ENCODE data around the gene GDAP1L1.
A peak's percentile ranks its signal among the peaks of the same experiment; 100 is the strongest.

The GDAP1L1 gene

GRCh38 chr20:44247131-44247571, at the start of gene GDAP1L1:
GDAP1L1 (plus strand) TSS chr20:44247308; CDS start chr20:44247335, 27 bp downstream.
- TF ChIP-seq, protein P1, sequence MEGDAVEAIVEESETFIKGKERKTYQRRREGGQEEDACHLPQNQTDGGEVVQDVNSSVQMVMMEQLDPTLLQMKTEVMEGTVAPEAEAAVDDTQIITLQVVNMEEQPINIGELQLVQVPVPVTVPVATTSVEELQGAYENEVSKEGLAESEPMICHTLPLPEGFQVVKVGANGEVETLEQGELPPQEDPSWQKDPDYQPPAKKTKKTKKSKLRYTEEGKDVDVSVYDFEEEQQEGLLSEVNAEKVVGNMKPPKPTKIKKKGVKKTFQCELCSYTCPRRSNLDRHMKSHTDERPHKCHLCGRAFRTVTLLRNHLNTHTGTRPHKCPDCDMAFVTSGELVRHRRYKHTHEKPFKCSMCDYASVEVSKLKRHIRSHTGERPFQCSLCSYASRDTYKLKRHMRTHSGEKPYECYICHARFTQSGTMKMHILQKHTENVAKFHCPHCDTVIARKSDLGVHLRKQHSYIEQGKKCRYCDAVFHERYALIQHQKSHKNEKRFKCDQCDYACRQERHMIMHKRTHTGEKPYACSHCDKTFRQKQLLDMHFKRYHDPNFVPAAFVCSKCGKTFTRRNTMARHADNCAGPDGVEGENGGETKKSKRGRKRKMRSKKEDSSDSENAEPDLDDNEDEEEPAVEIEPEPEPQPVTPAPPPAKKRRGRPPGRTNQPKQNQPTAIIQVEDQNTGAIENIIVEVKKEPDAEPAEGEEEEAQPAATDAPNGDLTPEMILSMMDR (IDR thresholded peaks at IDR 0.05; ENCODE audit: control insufficient read depth, extremely low read depth, insufficient read depth): no peak
- no peak for DNase-seq (ENCODE audit: low read depth)
- H3K4me3 ChIP-seq (ENCODE audit: low read depth, low read length): no peak within 1 kb of the TSS

- no peak for DNase-seq (ENCODE audit: low read depth)
- TF ChIP-seq, protein P1 (IDR thresholded peaks at IDR 0.05; ENCODE audit: control insufficient read depth, extremely low read depth, insufficient read depth): no peak
- H3K4me3 ChIP-seq (ENCODE audit: low read depth, low read length): no peak overlapping the region
These were observed 48.2 kb upstream of the GDAP1L1 start for GRCh38 chr20:44198872-44199271.

GRCh38 chr20:44199877-44200276, 47.2 kb upstream of the GDAP1L1 start:
- TF ChIP-seq, protein P1 (IDR thresholded peaks at IDR 0.05; ENCODE audit: control insufficient read depth, extremely low read depth, insufficient read depth): no peak
- H3K4me3 ChIP-seq (ENCODE audit: low read depth, low read length): no peak overlapping the region
- no peak for DNase-seq (ENCODE audit: low read depth)

DNA sequence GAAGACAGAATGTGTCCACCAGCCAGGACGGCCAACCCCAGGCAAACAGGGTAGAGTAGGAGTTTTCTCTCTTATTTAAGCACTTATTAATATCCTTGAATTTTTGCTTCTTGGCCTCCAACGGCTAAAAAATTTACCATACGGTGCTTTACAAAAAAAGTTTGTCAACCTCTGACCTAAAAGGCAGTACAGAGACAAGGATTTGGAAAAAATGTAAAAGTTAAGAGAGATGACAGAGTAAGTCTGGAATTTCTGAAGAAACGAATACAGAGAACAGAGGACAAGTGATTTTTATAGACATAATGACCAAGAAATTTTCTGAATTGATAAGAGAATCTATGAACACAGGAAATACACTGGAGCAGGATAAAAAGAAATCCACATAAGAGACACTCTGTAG, 46.7 kb upstream of the GDAP1L1 start:
- TF ChIP-seq, protein P1 (IDR thresholded peaks at IDR 0.05; ENCODE audit: control insufficient read depth, extremely low read depth, insufficient read depth): no peak
- DNase-seq (ENCODE audit: low read depth): no peak
- H3K4me3 ChIP-seq (ENCODE audit: low read depth, low read length): no peak overlapping the region

- TF ChIP-seq, protein P1 (IDR thresholded peaks at IDR 0.05; ENCODE audit: control insufficient read depth, extremely low read depth, insufficient read depth): no peak
- H3K4me3 ChIP-seq (ENCODE audit: low read depth, low read length): no peak overlapping the region
- no peak for DNase-seq (ENCODE audit: low read depth)
These were observed 46.1 kb upstream of the GDAP1L1 start for GRCh38 chr20:44200983-44201382.

DNA sequence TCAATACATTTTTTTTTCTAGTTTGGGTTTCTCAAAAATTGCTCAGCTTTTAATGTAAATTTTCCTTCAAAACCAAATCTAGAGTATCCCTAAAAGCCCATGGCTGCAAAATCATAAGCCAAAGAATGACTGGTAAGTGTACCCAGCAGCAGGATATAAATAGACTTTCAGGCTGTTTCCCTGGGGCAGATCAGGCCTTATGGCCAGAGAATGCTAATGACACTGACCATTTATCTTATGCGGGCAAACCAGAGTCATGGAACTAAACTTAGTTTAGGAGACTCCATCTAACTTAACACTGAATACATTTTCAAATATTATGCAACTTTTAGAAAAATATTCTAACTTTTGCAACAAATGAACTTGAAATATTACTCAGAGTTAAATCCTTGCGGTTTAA, 43.9 kb upstream of the GDAP1L1 start:
- H3K4me3 ChIP-seq (ENCODE audit: low read depth, low read length): peak overlapping the region; percentile 2; the same call in 1 of the 2 replicates
- no peak for DNase-seq (ENCODE audit: low read depth)
- TF ChIP-seq, protein P1 (IDR thresholded peaks at IDR 0.05; ENCODE audit: control insufficient read depth, extremely low read depth, insufficient read depth): no peak

DNA sequence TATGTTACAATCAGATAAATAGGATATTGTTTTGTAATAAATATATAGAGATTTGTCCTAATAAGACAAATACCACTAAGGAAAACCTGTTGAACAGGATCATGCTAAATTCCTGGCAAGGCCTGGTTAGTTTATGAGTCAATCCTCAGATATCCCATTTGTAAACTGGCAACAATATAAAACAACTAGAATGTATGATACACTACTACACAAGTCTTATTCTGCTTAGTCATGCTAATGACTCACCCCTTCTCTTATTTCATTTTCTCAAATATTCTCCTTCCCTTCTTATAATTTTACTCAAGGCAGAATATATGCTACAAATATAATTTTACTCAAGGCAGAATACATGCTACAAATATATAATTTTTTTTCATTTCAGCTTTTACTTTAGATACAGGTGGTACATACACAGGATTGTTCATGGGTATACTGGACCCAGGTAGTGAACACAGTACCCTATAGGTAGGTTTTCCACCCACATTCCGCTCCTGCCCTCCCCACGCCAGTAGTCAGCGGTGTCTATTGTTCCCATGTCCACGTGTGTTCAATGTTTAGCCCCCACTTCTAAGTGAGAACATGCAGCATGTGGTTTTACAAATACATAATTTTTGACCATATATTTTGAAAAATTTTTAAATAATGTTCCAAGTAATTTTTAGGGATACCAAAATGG, 42.8 kb upstream of the GDAP1L1 start:
- H3K4me3 ChIP-seq (ENCODE audit: low read depth, low read length): peak overlapping the region; percentile 38
- DNase-seq (ENCODE audit: low read depth): peak; percentile 99

More for the DNA sequence above, 42.8 kb upstream of the GDAP1L1 start:
- TF ChIP-seq, protein P1 (IDR thresholded peaks at IDR 0.05; ENCODE audit: control insufficient read depth, extremely low read depth, insufficient read depth): no peak
